ENCODE results near the gene FASTK.
A peak's percentile ranks its signal among the peaks of the same experiment; 100 is the strongest.

The FASTK gene

GRCh38 chr7:151073990-151074389 is 6.6 kb downstream of the FASTK start:
- Mint-ChIP-seq H3K27me3 (ENCODE audit: low read depth) (no peaks in the 10 kb centered on the region), H3K4me3 (no peak overlapping the region), H3K27ac (no peak overlapping the region), H3K36me3 (ENCODE audit: low read depth) (peaks cover 32% of the 10 kb centered on the region), H3K4me1 (peaks cover 9% of the 10 kb centered on the region), H3K9me3 (no peaks in the 10 kb centered on the region)
- TF ChIP-seq, protein P1, sequence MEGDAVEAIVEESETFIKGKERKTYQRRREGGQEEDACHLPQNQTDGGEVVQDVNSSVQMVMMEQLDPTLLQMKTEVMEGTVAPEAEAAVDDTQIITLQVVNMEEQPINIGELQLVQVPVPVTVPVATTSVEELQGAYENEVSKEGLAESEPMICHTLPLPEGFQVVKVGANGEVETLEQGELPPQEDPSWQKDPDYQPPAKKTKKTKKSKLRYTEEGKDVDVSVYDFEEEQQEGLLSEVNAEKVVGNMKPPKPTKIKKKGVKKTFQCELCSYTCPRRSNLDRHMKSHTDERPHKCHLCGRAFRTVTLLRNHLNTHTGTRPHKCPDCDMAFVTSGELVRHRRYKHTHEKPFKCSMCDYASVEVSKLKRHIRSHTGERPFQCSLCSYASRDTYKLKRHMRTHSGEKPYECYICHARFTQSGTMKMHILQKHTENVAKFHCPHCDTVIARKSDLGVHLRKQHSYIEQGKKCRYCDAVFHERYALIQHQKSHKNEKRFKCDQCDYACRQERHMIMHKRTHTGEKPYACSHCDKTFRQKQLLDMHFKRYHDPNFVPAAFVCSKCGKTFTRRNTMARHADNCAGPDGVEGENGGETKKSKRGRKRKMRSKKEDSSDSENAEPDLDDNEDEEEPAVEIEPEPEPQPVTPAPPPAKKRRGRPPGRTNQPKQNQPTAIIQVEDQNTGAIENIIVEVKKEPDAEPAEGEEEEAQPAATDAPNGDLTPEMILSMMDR (IDR thresholded peaks at IDR 0.05; ENCODE audit: unreplicated experiment in 3 of 3), result no peak

DNA sequence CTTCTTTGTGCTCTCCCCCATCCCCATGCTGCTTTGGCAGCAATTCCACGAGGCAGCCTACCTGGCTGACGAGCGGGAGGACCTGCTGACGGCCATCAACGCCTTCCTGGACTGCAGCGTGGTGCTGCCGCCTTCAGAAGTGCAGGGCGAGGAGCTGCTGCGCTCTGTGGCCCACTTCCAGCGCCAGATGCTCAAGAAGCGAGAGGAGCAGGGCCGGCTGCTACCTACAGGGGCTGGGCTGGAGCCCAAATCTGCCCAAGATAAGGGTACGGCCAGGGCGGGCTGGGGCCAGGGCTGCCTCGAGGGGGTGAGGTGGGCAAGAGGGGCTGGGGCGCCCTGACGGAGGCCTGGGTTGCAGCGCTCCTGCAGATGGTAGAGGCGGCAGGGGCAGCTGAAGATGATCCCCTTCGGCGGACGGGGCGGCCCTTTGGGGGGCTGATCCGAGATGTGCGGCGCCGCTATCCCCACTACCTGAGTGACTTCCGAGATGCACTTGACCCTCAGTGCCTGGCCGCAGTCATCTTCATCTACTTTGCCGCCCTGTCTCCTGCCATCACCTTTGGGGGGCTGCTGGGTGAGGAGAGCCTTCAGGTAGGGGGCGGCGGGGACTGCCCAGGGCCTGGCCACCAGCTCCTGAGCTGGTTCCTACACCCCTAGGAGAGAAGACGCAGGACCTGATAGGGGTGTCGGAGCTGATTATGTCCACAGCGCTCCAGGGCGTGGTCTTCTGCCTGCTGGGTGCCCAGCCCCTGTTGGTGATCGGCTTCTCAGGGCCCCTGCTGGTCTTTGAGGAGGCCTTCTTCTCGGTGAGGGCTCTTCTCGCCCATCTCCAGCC is 9.4 kb downstream of the FASTK start:
- Mint-ChIP-seq H3K9me3 (no peaks in the 10 kb centered on the region), H3K27me3 (ENCODE audit: low read depth) (no peaks in the 10 kb centered on the region), H3K36me3 (ENCODE audit: low read depth) (peaks cover 39% of the 10 kb centered on the region), H3K4me1 (peaks cover 9% of the 10 kb centered on the region), H3K27ac (no peak overlapping the region), H3K4me3 (no peak overlapping the region)
- TF ChIP-seq, protein P1 (IDR thresholded peaks at IDR 0.05; ENCODE audit: unreplicated experiment in 3 of 3), result no peak

GRCh38 chr7:151070574-151070960 is 10.0 kb downstream of the FASTK start:
- TF ChIP-seq, protein P1 (IDR thresholded peaks at IDR 0.05; ENCODE audit: unreplicated experiment in 3 of 3), result no peak
- Mint-ChIP-seq H3K4me1 (peaks cover 9% of the 10 kb centered on the region), H3K9me3 (no peaks in the 10 kb centered on the region), H3K36me3 (ENCODE audit: low read depth) (peaks cover 32% of the 10 kb centered on the region), H3K27ac (no peak overlapping the region), H3K4me3 (no peak overlapping the region), H3K27me3 (ENCODE audit: low read depth) (no peaks in the 10 kb centered on the region)

DNA sequence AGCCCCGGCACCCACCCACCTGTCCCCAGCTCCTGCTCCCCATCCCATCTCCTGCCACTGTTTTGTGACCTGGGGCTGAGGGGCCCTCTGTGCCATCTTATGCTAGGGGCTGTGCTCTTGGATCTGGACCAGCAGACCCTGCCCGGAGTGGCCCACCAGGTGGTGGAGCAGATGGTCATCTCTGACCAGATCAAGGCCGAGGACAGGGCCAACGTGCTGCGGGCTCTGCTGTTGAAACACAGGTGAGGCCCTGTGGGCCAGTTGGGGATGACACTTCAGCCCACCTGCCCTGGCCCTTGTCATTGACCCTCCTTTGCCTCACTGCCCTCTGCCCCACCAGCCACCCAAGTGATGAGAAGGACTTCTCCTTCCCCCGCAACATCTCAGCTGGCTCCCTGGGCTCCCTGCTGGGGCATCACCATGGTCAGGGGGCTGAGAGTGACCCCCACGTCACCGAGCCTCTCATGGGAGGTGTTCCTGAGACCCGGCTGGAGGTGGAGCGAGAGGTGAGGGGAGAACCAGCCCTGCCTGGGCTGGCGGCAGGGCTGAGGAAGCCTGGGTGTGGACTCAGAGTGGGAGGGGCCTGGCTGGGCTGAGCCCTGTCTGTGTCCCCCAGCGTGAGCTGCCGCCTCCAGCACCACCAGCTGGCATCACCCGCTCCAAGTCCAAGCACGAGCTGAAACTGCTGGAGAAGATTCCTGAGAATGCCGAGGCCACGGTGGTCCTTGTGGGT is 10.6 kb downstream of the FASTK start:
- Mint-ChIP-seq H3K9me3 (no peaks in the 10 kb centered on the region), H3K36me3 (ENCODE audit: low read depth) (peaks cover 34% of the 10 kb centered on the region), H3K4me1 (peaks cover 9% of the 10 kb centered on the region), H3K27ac (no peak overlapping the region), H3K4me3 (no peak overlapping the region), H3K27me3 (ENCODE audit: low read depth) (no peaks in the 10 kb centered on the region)
- TF ChIP-seq, protein P1 (IDR thresholded peaks at IDR 0.05; ENCODE audit: unreplicated experiment in 3 of 3), result no peak

DNA sequence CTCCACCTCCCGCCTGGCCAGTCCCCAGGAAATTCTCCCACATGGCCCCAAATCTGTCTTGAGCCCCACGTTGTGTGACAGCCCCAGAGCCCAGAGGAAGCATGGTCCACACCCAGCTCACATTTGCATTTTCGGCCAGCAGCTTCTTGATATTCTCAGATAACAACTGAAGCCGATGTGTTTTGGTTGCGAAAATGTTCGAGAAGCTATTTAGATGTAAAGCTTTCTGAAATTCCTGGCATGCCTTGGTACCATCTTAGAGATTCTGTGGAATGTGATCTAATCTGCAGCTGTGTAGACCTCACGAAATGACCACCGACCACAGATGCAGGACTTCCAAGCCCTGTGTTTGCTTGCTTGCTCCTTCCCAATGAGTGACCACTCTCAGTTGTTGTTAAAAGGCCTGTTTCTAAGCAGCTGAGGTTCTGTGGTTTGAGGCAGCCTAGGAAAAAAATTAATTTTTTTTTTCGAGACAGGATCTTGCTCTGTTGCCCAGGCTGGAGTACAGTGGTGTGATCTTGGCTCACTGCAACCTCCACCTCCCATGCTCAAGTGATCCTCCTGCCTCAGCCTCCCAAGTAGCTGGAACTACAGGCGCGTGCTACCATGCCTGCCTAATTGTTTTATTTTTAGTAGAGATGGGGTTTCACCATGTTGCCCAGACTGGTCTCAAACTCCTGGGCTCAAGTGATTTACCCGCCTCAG is 12.4 kb downstream of the FASTK start:
- peak overlapping the region in 1 of 3 experiments; percentile 52 for H3K27ac Mint-ChIP-seq
- H3K4me3 Mint-ChIP-seq, result no peak overlapping the region
- H3K27me3 Mint-ChIP-seq (ENCODE audit: low read depth), result no peaks in the 10 kb centered on the region
- peaks cover 14% of the 10 kb centered on the region for H3K4me1 Mint-ChIP-seq
- H3K9me3 Mint-ChIP-seq, result no peaks in the 10 kb centered on the region
- H3K36me3 Mint-ChIP-seq (ENCODE audit: low read depth), result peaks cover 30% of the 10 kb centered on the region
- TF ChIP-seq, protein P1 (IDR thresholded peaks at IDR 0.05; ENCODE audit: unreplicated experiment in 3 of 3), result no peak

All from nephron (organoid).